ENCODE measurements around the gene SLC8A3. TPM values are rescaled to one million over a fixed set of nuclear protein-coding genes. Genes with fewer than 3 reads are reported as not detected.

SLC8A3 gene
- total and polyA plus RNA-seq, 2 donors from 2014 or later, result 0.98 TPM; not detected in 1

GRCh38 chr14:70186900-70187451, 1.8 kb downstream of the SLC8A3 start:
- DNase-seq, result peak in 4 of 5 donors; percentile 79 to 81 (median 80)
- intact Hi-C loops (cut with DNase I), result no loop called here
- peaks cover 0 to 7% (median 0%) of the 10 kb centered on the region in 3 donors for H3K4me1 ChIP-seq (ENCODE audit: control insufficient read depth in 2 of 3, insufficient read depth in 2 of 3, low read depth in 1 of 3, low read length in 3 of 3)
- no peaks in the 10 kb centered on the region for H3K9me3 ChIP-seq (ENCODE audit: control insufficient read depth in 2 of 3, insufficient read depth in 1 of 3, low read length in 3 of 3)
- no peak overlapping the region for H3K27ac ChIP-seq (ENCODE audit: low read depth in 2 of 2, low read length in 2 of 2)
- peaks cover 6% of the 10 kb centered on the region for H3K27me3 ChIP-seq (ENCODE audit: control insufficient read depth, insufficient read depth, low read length)
- no peak overlapping the region for H3K9ac ChIP-seq (ENCODE audit: low read length in 3 of 3)
- H3K4me3 ChIP-seq (ENCODE audit: low read length in 3 of 3), result peak overlapping the region in 2 of 3 donors; percentile 17 to 55
- no peak for FAIRE-seq
- no peaks in the 10 kb centered on the region for H3K36me3 ChIP-seq (ENCODE audit: control insufficient read depth in 2 of 3, insufficient read depth in 3 of 3, low read length in 3 of 3)
- no peak for TF ChIP-seq CTCF (IDR thresholded peaks at IDR 0.05; ENCODE audit: borderline replicate concordance, extremely low read depth, insufficient read depth)

- Histone ChIP-seq H3K4me1 (ENCODE audit: control insufficient read depth in 2 of 3, insufficient read depth in 2 of 3, low read depth in 1 of 3, low read length in 3 of 3) (peaks cover 0 to 7% (median 0%) of the 10 kb centered on the region in 3 donors), H3K9me3 (ENCODE audit: control insufficient read depth in 2 of 3, insufficient read depth in 1 of 3, low read length in 3 of 3) (no peaks in the 10 kb centered on the region), H3K36me3 (ENCODE audit: control insufficient read depth in 2 of 3, insufficient read depth in 3 of 3, low read length in 3 of 3) (no peaks in the 10 kb centered on the region), H3K9ac (ENCODE audit: low read length in 3 of 3) (no peak overlapping the region), H3K27me3 (ENCODE audit: control insufficient read depth, insufficient read depth, low read length) (peaks cover 2% of the 10 kb centered on the region), H3K27ac (ENCODE audit: low read depth in 2 of 2, low read length in 2 of 2) (no peak overlapping the region), H3K4me3 (ENCODE audit: low read length in 3 of 3) (no peak overlapping the region)
- DNase-seq, result no peak
- no peak for FAIRE-seq
- TF ChIP-seq CTCF (IDR thresholded peaks at IDR 0.05; ENCODE audit: borderline replicate concordance, extremely low read depth, insufficient read depth), result no peak
- intact Hi-C loops (cut with DNase I), result no loop called here
These were observed 4.8 kb downstream of the SLC8A3 start for GRCh38 chr14:70183991-70184390.

- no peak for DNase-seq
- H3K9me3 ChIP-seq (ENCODE audit: control insufficient read depth in 2 of 3, insufficient read depth in 1 of 3, low read length in 3 of 3), result no peaks in the 10 kb centered on the region
- H3K4me3 ChIP-seq (ENCODE audit: low read length in 3 of 3), result no peak overlapping the region
- no peaks in the 10 kb centered on the region for H3K27me3 ChIP-seq (ENCODE audit: control insufficient read depth, insufficient read depth, low read length)
- TF ChIP-seq CTCF (IDR thresholded peaks at IDR 0.05; ENCODE audit: borderline replicate concordance, extremely low read depth, insufficient read depth), result no peak
- FAIRE-seq, result no peak
- H3K9ac ChIP-seq (ENCODE audit: low read length in 3 of 3), result no peak overlapping the region
- H3K4me1 ChIP-seq (ENCODE audit: control insufficient read depth in 2 of 3, insufficient read depth in 2 of 3, low read depth in 1 of 3, low read length in 3 of 3), result no peaks in the 10 kb centered on the region
- intact Hi-C loops (cut with DNase I), result no loop called here
- H3K27ac ChIP-seq (ENCODE audit: low read depth in 2 of 2, low read length in 2 of 2), result no peak overlapping the region
- H3K36me3 ChIP-seq (ENCODE audit: control insufficient read depth in 2 of 3, insufficient read depth in 3 of 3, low read length in 3 of 3), result no peaks in the 10 kb centered on the region
These were observed 7.5 kb downstream of the SLC8A3 start for GRCh38 chr14:70181276-70181675.

GRCh38 chr14:70180718-70181117, 8.0 kb downstream of the SLC8A3 start:
- DNase-seq, result no peak
- no peak for FAIRE-seq
- H3K9me3 ChIP-seq (ENCODE audit: control insufficient read depth in 2 of 3, insufficient read depth in 1 of 3, low read length in 3 of 3), result no peaks in the 10 kb centered on the region
- intact Hi-C loops (cut with DNase I), result no loop called here
- no peaks in the 10 kb centered on the region for H3K27me3 ChIP-seq (ENCODE audit: control insufficient read depth, insufficient read depth, low read length)
- TF ChIP-seq CTCF (IDR thresholded peaks at IDR 0.05; ENCODE audit: borderline replicate concordance, extremely low read depth, insufficient read depth), result no peak
- H3K4me3 ChIP-seq (ENCODE audit: low read length in 3 of 3), result no peak overlapping the region
- H3K27ac ChIP-seq (ENCODE audit: low read depth in 2 of 2, low read length in 2 of 2), result no peak overlapping the region
- H3K4me1 ChIP-seq (ENCODE audit: control insufficient read depth in 2 of 3, insufficient read depth in 2 of 3, low read depth in 1 of 3, low read length in 3 of 3), result no peaks in the 10 kb centered on the region
- H3K36me3 ChIP-seq (ENCODE audit: control insufficient read depth in 2 of 3, insufficient read depth in 3 of 3, low read length in 3 of 3), result no peaks in the 10 kb centered on the region
- H3K9ac ChIP-seq (ENCODE audit: low read length in 3 of 3), result no peak overlapping the region

Data from kidney (tissue), 14 donors.